HG03469 (cell line): ENCODE data around the gene PCIF1.

Source experiments
- ATAC-seq: cut with Tn5 transposase; IDR thresholded peaks from one replicate; pipeline ENCODE4 v1.9.1; 2021; ENCODE audit warnings: mild to moderate bottlenecking, moderate library complexity, moderate number of reproducible peaks; ENCODE audit not compliant: unreplicated experiment

PCIF1 gene

GRCh38 chr20:45964006-45964400 is 29.5 kb downstream of the PCIF1 start:
- no peak for ATAC-seq

GRCh38 chr20:45965169-45966002 is 30.9 kb downstream of the PCIF1 start:
- ATAC-seq, result no peak

GRCh38 chr20:45967551-45968080 is 33.1 kb downstream of the PCIF1 start:
- no peak for ATAC-seq

GRCh38 chr20:45968081-45968671 is 33.7 kb downstream of the PCIF1 start:
- ATAC-seq, result no peak

- ATAC-seq, result no peak
Observed at GRCh38 chr20:45968801-45969711, 34.6 kb downstream of the PCIF1 start.

- ATAC-seq, result no peak
Observed at GRCh38 chr20:45969712-45970634, 35.5 kb downstream of the PCIF1 start.

- no peak for ATAC-seq
Observed at GRCh38 chr20:45970646-45971424, 36.4 kb downstream of the PCIF1 start.

- ATAC-seq, result peak; percentile 13
Observed at GRCh38 chr20:45971425-45971674, 36.9 kb downstream of the PCIF1 start.

- peak; percentile 59 for ATAC-seq
Observed at GRCh38 chr20:45971675-45972499, 37.4 kb downstream of the PCIF1 start, which contains the start of gene ZNF335. ZNF335 (minus strand) TSS chr20:45972203; CDS start chr20:45971410, 793 bp downstream.

GRCh38 chr20:45972500-45973183 is 38.2 kb downstream of the PCIF1 start:
- no peak for ATAC-seq

GRCh38 chr20:45974896-45975565 is 40.5 kb downstream of the PCIF1 start:
- ATAC-seq, result no peak

- ATAC-seq, result no peak
Observed at GRCh38 chr20:45975686-45976085, 41.2 kb downstream of the PCIF1 start.

GRCh38 chr20:45976086-45976485 is 41.6 kb downstream of the PCIF1 start:
- no peak for ATAC-seq

- no peak for ATAC-seq
Observed at GRCh38 chr20:45981261-45981660, 46.8 kb downstream of the PCIF1 start.

GRCh38 chr20:45983279-45983743 is 48.8 kb downstream of the PCIF1 start:
- ATAC-seq, result no peak

- ATAC-seq, result no peak
Observed at GRCh38 chr20:45985573-45985972, 51.1 kb downstream of the PCIF1 start.

GRCh38 chr20:45987108-45987780 is 52.8 kb downstream of the PCIF1 start:
- no peak for ATAC-seq
